Lower lobe of right lung (tissue), 2 donors: ENCODE measurements around the gene FAF1. TPM values are rescaled to one million over a fixed set of nuclear protein-coding genes. Genes with fewer than 3 reads are reported as not detected.

ENCODE experiments used
- ATAC-seq, 2 donors: fragments of 200-7000 bp; cut with Tn5 transposase; one replicate each; pipeline ENCODE4 v1.9.1; 2020 to 2022; ENCODE audit warnings: mild to moderate bottlenecking in 2 of 2, moderate library complexity in 2 of 2
- DNase-seq: peaks from one replicate; pipeline ENCODE4 v3.0.0-alpha.2; 2020
- H3K27ac ChIP-seq: fragments of 200-600 bp; one replicate; pipeline ENCODE4 v1.8.0; 2022
- H3K27me3 ChIP-seq: fragments of 200-600 bp; one replicate; pipeline ENCODE4 v1.8.0; 2022; ENCODE audit warnings: low read depth
- H3K36me3 ChIP-seq: fragments of 200-600 bp; one replicate; pipeline ENCODE4 v1.8.0; 2022; ENCODE audit warnings: mild to moderate bottlenecking
- H3K4me1 ChIP-seq: fragments of 200-600 bp; one replicate; pipeline ENCODE4 v1.8.0; 2022
- H3K4me3 ChIP-seq: fragments of 200-600 bp; one replicate; pipeline ENCODE4 v1.8.0; 2022; ENCODE audit warnings: mild to moderate bottlenecking
- H3K9me3 ChIP-seq: fragments of 200-600 bp; one replicate; pipeline ENCODE4 v1.8.0; 2022
- intact Hi-C: fragments of 100-400 bp; cut with DNase I; formaldehyde crosslinking; loops from one replicate; pipeline ENCODE4 v1.11.0; 2022
- total RNA-seq: library from RNA; stranded (reverse); fragmentation: NEBNext Ultra II Directional; extraction: Animal tissue kit (Norgen Biotek cat#: 25700); gene quantifications from one replicate; pipeline ENCODE4 v1.2.1, GENCODE V29; 2021
- TF ChIP-seq, protein P1 (sequence below): fragments of 200-600 bp; IDR thresholded peaks from one replicate; pipeline ENCODE4 v1.8.0; 2022; ENCODE audit warnings: antibody characterized with exemption, mild to moderate bottlenecking
- donor health status: DM: no; HTN: yes; CAD: no; lungs with severe emphysema.

FAF1 gene
- total RNA-seq, 1 donor from 2014 or later, result 45.0 TPM

DNA sequence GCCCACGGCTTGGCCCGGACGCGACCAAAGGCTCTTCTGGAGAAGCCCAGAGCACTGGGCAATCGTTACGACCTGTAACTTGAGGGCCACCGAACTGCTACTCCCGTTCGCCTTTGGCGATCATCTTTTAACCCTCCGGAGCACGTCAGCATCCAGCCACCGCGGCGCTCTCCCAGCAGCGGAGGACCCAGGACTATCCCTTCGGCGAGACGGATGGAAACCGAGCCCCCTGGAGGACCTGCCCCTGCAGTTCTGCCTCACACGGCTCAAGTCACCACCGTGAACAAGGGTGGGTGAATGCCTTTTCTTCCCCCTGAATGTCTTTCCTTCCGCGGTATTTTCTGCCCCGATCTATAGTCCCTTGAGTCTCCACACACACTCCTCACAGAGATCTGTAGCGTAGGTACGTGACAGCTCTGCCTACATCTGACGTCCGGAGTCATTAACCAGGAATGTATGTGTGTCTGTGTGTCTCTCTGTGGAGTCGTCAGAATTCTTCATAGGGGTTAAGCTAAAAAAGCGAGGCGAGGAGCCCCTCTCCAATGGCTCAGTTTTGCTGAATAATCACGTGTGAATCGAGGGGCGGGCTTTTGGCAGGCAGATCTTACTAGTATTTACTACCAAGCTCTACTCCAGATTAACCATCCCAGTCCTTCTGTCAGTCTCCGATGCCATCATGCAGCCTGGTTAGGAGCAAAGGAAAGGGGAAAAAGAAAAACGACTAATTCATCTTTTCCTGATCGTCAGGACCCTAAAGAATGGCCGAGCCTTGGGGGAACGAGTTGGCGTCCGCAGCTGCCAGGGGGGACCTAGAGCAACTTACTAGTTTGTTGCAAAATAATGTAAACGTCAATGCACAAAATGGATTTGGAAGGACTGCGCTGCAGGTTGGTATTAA is 9.8 kb upstream of the FAF1 start, which contains the start of gene CDKN2C:
TSS of gene CDKN2C (plus strand) at position 635 of the 898 bp plus-strand sequence. CDS start at position 759, 124 bp downstream.
- no peaks in the 10 kb centered on the region for H3K36me3 ChIP-seq
- intact Hi-C loops, result no loop called here
- ATAC-seq, result peak; percentile 16 to 19

DNA sequence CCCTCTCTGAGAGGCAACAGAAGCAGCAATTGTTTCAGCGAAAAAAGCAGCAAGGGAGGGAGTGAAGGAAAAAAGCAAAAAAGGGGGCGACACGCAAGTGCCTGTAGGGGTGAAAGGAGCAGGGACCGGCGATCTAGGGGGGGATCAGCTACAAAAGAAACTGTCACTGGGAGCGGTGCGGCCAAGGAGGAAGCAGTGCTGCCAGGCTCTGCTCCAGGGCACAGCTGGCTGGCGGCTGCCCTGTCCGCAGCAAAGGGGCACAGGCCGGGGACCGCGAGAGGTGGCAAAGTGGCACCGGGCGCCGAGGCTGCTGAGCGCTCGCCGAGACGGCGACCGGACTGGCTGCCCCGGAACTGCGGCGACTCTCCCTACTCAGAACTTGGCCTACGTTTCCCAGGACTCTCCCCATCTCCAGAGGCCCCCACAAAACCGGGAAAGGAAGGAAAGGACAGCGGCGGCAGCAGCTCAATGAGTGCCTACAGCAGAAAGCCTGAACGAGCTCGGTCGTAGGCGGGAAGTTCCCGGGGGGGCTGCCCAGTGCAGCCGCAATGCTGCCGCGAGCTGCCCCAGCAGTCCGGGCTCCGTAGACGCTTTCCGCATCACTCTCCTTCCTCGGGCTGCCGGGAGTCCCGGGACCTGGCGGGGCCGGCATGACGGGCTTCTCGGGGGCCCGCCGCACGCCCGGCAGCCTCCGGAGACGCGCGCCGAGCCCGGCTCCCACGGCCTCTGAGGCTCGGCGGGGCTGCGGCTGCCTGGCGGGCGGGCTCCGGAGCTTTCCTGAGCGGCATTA is 8.9 kb upstream of the FAF1 start:
- ATAC-seq, result peak; percentile 63 to 66
- H3K4me1 ChIP-seq, result peaks cover 9% of the 10 kb centered on the region
- peak; percentile 71 for DNase-seq
- TF ChIP-seq, protein P1, sequence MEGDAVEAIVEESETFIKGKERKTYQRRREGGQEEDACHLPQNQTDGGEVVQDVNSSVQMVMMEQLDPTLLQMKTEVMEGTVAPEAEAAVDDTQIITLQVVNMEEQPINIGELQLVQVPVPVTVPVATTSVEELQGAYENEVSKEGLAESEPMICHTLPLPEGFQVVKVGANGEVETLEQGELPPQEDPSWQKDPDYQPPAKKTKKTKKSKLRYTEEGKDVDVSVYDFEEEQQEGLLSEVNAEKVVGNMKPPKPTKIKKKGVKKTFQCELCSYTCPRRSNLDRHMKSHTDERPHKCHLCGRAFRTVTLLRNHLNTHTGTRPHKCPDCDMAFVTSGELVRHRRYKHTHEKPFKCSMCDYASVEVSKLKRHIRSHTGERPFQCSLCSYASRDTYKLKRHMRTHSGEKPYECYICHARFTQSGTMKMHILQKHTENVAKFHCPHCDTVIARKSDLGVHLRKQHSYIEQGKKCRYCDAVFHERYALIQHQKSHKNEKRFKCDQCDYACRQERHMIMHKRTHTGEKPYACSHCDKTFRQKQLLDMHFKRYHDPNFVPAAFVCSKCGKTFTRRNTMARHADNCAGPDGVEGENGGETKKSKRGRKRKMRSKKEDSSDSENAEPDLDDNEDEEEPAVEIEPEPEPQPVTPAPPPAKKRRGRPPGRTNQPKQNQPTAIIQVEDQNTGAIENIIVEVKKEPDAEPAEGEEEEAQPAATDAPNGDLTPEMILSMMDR, result no peak
- peak overlapping the region; percentile 98 for H3K27ac ChIP-seq
- H3K4me3 ChIP-seq, result peak overlapping the region; percentile 81
- H3K27me3 ChIP-seq, result no peaks in the 10 kb centered on the region
- H3K9me3 ChIP-seq, result no peaks in the 10 kb centered on the region
- H3K36me3 ChIP-seq, result no peaks in the 10 kb centered on the region
- intact Hi-C loops, result no loop called here

More for the DNA sequence above, 9.8 kb upstream of the FAF1 start, which contains the start of gene CDKN2C:
- no peaks in the 10 kb centered on the region for H3K9me3 ChIP-seq
- no peaks in the 10 kb centered on the region for H3K27me3 ChIP-seq
- peak; percentile 77 for DNase-seq
- H3K27ac ChIP-seq, result peak within 1 kb of the TSS; percentile 98
- H3K4me1 ChIP-seq, result peaks cover 9% of the 10 kb centered on the region
- TF ChIP-seq, protein P1, result no peak
- H3K4me3 ChIP-seq, result peak within 1 kb of the TSS; percentile 81

DNA sequence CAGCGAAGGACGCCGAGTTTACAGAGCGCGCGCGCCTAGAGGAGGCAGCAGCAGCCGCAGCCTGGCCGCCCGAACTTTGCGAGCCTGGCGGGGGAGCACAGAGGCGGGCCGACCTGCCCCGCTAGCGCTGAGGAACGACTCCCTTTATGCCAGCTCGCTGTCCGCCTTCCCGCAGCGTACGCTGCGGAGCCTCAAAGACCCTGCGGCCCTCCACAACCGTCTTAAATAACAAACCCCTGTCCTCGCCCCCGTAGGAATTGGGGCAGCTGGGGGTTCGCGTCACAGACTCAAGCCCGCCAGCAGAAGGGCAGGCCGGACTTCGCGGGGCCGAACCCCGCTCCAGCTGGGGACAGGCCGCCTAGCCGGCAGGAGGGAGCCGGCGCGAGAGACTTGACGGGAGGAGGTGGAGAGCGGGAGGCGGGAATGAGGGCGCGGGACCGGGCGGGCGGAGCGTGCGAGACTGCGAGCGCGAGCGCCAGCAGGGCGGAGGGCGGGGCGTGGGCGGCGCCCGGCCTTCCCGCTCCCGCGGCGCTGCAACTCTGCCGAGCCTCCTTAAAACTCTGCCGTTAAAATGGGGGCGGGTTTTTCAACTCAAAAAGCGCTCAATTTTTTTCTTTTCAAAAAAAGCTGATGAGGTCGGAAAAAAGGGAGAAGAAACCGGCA is 8.2 kb upstream of the FAF1 start:
- TF ChIP-seq, protein P1, result peak; percentile 52
- intact Hi-C loops, result no loop called here
- Histone ChIP-seq H3K4me3 (peak overlapping the region; percentile 81), H3K9me3 (no peaks in the 10 kb centered on the region), H3K27me3 (no peaks in the 10 kb centered on the region), H3K36me3 (no peaks in the 10 kb centered on the region), H3K4me1 (peaks cover 9% of the 10 kb centered on the region), H3K27ac (peak overlapping the region; percentile 98)
- ATAC-seq, result peak; percentile 98
- DNase-seq, result peak; percentile 94

DNA sequence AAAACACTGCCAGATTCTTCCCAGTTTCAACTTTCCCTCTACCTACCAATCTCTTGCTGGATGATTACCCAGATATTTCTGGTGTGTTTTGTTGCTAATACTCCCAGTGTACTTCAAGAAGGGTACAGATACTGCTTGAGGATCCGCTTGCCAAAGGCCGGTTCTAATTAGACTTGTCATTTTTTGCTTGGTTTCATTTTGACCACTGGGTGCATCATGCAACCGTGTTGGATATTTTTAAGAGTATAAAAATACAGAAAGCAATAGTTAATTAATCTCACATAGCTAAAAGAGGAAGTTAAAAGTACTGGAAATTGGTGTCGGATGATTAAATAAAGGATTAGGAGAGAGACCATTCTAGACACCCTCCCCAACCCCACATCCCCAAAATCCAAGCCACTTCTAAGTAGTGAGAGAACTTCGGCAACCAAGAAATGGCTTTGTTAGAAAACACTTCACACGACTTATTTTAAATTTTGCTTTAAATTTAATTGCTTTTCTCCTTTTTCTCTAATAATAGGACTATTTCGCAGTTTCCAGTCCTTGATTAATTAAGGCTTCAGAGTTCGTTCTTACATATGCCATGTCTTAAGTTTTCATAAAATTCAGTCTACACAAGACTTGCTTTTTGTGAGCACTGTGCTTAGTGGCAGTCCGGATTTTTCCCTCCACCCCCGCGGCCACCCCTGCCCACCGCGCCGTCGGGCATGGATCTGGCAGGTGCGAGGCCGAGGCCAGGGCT is 7.5 kb upstream of the FAF1 start:
- no peak for ATAC-seq
- no peak for DNase-seq
- intact Hi-C loops, result no loop called here
- Histone ChIP-seq H3K4me1 (peaks cover 9% of the 10 kb centered on the region), H3K36me3 (no peaks in the 10 kb centered on the region), H3K27ac (peak overlapping the region; percentile 98), H3K27me3 (no peaks in the 10 kb centered on the region), H3K4me3 (peak overlapping the region; percentile 81), H3K9me3 (no peaks in the 10 kb centered on the region)
- TF ChIP-seq, protein P1, result no peak
